SHP77 treated with DMSO at 0.1 percent for 48 hours (cell line): ENCODE measurements around the gene FLYWCH1.
A peak's percentile ranks its signal among the peaks of the same experiment; 100 is the strongest.

Experiments
- DNase-seq: peaks from one replicate; lab custom pipeline; 2025; lab: John Stamatoyannopoulos, UW

The FLYWCH1 gene, protein sequence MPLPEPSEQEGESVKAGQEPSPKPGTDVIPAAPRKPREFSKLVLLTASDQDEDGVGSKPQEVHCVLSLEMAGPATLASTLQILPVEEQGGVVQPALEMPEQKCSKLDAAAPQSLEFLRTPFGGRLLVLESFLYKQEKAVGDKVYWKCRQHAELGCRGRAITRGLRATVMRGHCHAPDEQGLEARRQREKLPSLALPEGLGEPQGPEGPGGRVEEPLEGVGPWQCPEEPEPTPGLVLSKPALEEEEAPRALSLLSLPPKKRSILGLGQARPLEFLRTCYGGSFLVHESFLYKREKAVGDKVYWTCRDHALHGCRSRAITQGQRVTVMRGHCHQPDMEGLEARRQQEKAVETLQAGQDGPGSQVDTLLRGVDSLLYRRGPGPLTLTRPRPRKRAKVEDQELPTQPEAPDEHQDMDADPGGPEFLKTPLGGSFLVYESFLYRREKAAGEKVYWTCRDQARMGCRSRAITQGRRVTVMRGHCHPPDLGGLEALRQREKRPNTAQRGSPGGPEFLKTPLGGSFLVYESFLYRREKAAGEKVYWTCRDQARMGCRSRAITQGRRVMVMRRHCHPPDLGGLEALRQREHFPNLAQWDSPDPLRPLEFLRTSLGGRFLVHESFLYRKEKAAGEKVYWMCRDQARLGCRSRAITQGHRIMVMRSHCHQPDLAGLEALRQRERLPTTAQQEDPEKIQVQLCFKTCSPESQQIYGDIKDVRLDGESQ

GRCh38 chr16:2911638-2912329 lies at the start of gene FLYWCH1:
Gene FLYWCH1, plus strand, starts transcription at chr16:2911931. Its CDS starts 17,755 bp downstream, at chr16:2929686.
- peak; percentile 92 for DNase-seq

DNA sequence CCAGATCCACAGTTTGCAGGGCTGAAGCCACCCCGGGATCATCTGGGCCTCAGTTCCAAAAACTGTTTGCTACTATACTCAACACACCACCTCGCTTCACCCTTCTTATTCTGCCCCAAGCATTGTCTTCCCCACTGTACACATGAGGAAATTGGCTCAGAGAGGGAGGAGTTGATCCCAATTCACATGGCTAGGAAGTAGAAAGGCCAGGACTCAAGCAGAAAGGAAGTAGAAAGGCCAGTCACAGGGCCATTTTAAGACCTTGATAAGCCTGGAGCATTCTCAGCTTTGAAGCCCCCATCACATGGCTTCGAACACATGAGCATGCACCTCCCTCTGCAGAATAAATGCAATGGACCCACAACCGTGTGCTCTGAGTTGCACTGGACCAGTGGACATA lies 46.1 kb upstream of the FLYWCH1 start:
- no peak for DNase-seq

- no peak for DNase-seq
Measured at GRCh38 chr16:2866431-2866830, 45.3 kb upstream of the FLYWCH1 start.

GRCh38 chr16:2867661-2867986 lies 44.1 kb upstream of the FLYWCH1 start:
- no peak for DNase-seq

GRCh38 chr16:2867987-2868789 lies 43.5 kb upstream of the FLYWCH1 start:
- DNase-seq, result peak; percentile 76

GRCh38 chr16:2871926-2872325 lies 39.8 kb upstream of the FLYWCH1 start:
- DNase-seq, result no peak

DNA sequence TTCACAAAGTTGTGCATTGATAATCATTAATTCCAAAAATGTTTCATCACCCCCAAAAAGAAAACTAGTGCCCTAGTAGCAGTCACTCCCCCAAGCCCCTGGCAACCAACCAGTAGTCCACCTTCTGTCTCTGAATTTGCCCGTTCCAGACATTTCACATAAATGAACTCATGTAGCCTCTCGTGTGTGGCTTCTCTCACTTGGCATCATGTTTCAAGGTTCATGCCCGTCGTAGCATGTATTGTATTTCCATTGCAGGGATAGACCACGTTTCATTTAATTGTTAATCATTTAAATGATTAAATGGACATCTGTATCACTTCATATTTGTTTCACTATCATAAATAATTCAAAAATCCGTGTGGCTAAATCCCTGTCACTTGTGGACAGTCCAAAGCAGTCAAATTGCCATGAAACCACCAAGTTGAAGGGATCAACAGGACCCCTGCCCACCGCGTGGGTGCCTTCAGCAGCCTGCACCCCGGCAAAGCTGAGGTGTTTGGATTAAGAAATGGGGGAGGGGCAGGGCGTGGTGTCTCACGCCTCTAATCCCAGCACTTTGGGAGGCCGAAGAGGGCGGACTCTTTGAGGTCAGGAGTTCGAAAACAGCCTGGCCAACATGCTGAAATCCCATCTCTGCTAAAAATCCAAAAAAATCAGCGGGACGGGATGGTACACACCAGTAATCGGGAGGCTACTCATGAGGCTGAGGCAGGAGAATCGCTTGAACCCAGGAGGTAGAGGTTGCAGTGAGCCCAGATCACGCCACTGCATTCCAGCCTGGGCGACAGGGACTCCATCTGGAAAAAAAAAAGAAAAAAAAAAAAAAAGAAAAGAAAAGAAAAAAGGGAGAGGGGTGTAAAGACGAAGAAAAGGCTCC lies 37.5 kb upstream of the FLYWCH1 start:
- no peak for DNase-seq

DNA sequence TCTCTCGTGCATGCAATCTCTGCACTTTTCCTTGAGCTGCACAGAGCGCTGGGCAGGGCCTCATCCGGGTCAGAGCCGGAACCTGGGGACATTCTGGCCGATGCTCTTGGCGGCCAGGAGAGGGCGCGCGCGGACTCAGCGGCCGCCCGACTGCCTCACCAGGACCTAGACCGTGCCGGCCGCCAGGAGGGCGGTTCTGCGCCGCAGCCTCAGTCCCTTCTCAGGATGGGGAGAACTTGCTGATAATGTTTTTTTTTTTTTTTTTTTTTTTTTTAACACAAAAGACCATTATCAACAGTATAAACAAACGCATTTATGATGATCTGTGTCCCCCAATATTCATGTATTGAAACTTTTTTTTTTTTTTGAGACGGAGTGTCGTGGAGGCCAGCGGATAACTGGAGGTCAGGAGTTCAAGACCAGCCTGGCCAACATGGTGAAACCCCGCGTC lies 36.8 kb upstream of the FLYWCH1 start:
- peak; percentile 62 for DNase-seq

GRCh38 chr16:2879854-2880508 lies 31.8 kb upstream of the FLYWCH1 start:
- DNase-seq, result no peak

GRCh38 chr16:2881783-2882649 lies 29.7 kb upstream of the FLYWCH1 start:
- DNase-seq, result no peak

DNA sequence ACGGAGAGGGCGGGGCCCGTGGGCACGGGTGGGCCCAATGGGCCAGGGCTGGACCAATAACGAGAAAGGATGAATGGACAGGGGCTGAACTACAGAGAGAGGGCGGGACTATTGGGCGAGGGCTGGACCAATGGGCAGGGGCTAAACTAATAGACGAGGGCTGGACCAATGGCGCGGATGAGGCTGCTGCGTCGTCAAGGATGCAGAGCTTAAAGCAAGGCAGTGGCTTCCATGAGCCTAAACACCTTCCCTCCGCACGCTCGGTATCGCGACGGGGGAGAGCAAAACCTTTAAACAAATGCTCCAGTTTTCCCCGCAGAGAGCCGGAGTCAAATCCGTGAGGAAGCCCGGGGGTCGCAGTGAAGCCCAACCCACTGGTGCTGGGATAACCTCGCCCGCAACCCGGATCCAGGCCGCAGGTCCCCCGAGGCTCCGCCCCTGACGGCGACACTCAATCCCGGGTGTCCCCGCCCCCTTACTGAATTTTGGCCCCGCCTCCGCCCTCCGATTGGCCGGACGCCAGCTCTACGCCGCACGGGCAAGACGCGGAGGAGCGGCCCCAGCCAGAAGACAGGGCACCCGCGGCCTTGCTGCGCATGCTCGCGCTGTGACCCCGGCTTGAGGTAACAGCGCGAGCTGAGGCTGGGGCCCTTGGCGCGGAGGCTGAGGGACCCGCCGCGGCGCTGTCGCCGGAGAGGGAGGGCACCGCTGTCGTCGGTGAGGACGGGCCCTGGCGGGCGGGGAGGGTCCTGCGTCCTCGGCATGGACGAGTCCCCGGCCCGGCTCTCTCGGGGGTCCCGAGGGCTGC lies 28.9 kb upstream of the FLYWCH1 start, which contains the start of gene FLYWCH2:
TSS of gene FLYWCH2 (plus strand) at position 566 of the 808 bp plus-strand sequence. CDS start 13,235 bp downstream, outside the sequence.
- peak; percentile 94 for DNase-seq

DNA sequence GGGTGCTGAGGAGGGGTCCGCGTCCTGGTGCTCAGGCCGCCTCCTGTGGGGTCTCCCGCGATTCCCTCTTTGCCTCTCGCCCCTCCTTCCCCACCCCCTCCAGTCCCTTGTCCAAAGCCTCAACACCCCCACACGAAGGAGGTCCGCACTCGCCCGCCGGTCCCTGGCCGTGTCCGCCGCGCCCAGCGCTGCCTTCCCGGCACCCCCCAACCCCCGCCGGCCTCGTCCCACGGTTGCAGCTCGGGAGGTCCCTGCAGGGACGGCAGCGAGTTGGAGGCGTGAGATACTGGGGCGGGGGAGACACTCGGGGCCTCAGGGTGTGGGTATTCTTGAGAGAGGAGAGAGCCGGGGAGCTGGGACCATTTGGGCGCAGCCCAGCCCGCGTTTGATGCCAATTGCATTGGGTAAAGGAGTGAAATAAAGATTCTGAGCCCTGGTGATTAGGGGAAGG lies 28.2 kb upstream of the FLYWCH1 start:
- DNase-seq, result no peak

GRCh38 chr16:2884041-2884451 lies 27.7 kb upstream of the FLYWCH1 start:
- DNase-seq, result no peak

GRCh38 chr16:2894231-2894630 lies 17.5 kb upstream of the FLYWCH1 start:
- no peak for DNase-seq

DNA sequence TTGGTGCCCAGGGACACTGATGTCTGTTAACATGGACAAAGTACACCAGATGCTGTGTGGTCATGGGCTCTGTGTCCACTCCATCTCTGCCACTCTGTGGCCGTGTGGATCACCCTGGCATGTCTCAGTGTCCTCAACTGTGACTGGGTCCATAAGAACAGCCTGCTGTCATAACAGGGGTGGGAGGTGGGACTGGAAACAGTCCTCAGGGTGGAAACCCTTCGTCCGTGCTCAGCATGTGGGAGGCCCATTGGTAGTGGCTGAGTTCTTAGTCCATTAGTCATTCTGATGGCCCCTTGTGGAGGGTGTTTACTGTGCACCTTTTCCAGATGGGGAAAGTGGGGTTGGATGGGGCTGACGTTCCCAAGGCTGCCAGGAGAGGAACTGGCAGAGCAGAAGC lies 15.9 kb upstream of the FLYWCH1 start:
- DNase-seq, result no peak

DNA sequence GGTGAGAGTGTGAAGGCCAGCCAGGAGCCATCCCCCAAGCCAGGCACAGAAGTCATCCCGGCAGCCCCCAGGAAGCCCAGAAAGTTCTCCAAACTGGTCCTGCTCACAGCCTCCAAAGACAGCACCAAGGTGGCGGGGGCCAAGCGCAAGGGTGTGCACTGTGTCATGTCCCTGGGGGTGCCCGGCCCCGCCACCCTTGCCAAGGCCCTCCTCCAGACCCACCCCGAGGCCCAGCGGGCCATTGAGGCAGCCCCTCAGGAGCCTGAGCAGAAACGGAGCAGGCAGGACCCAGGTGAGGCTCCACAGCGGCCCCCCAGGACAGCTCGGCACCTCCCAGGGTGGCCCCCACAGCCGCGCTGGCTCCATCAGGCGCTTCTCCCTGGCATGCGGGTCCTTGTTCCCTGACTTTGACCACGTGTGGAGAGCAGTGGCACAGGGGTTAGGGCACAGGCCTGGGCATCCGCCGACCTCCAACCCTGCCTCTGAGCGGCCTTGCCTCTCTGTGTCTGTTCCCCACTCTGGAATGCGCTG lies 15.2 kb upstream of the FLYWCH1 start:
- no peak for DNase-seq

GRCh38 chr16:2897110-2897509 lies 14.6 kb upstream of the FLYWCH1 start:
- DNase-seq, result no peak
